SU-DHL-6 (cell line): ENCODE measurements around the gene SH3RF3.

Experiments used
- CTCF ChIP-seq: fragments of 200-600 bp; sonication (generic); IDR thresholded peaks from one replicate; pipeline ENCODE4 v1.5.1; 2017; ENCODE audit warnings: antibody characterized with exemption, mild to moderate bottlenecking, low read length, moderate library complexity; ENCODE audit not compliant: insufficient read depth, poor library complexity, severe bottlenecking
- EZH2phosphoT487 ChIP-seq: fragments of 200-600 bp; sonication (generic), shearing (Covaris generic); conservative IDR thresholded peaks from 2 replicates; pipeline ENCODE4 v1.6.1; 2018; ENCODE audit warnings: mild to moderate bottlenecking, antibody characterized with exemption, low read length, moderate library complexity, mixed read lengths

GRCh38 chr2:109261906-109262631 lies 133.1 kb downstream of the SH3RF3 start:
- TF ChIP-seq CTCF (no peak), EZH2phosphoT487 (no peak)
